Endodermal cell (in vitro differentiated cells): Measurements from ENCODE around the gene GOLPH3. TPM values are rescaled to one million over a fixed set of nuclear protein-coding genes. Genes with fewer than 3 reads are reported as not detected.
"Not testable (repeated sequence)": the region's sequence is repeated elsewhere in the genome, so short reads cannot be mapped to it uniquely, and the experiment has no call there.

Experiments used
- DNase-seq: peaks from one replicate; pipeline ENCODE4 v3.0.0-alpha.2; 2017
- H3K27ac ChIP-seq: 2 replicates; pipeline ENCODE4 v1.5.1; 2013; ENCODE audit warnings: mild to moderate bottlenecking, low read depth, low read length, moderate library complexity
- H3K27me3 ChIP-seq: 2 replicates; pipeline ENCODE4 v1.6.1; 2013; ENCODE audit warnings: mild to moderate bottlenecking, low read length, moderate library complexity; ENCODE audit not compliant: insufficient read depth, control insufficient read depth, poor library complexity, severe bottlenecking
- H3K36me3 ChIP-seq: 2 replicates; pipeline ENCODE4 v1.7.0; 2013; ENCODE audit warnings: mild to moderate bottlenecking, low read length, moderate library complexity; ENCODE audit not compliant: control insufficient read depth, insufficient read depth
- H3K4me1 ChIP-seq: one replicate; pipeline ENCODE4 v1.7.0; 2013; ENCODE audit warnings: low read length; ENCODE audit not compliant: control insufficient read depth, insufficient read depth
- H3K4me3 ChIP-seq: 2 replicates; pipeline ENCODE4 v1.5.1; 2013; ENCODE audit warnings: mild to moderate bottlenecking, low read length, moderate library complexity
- H3K9ac ChIP-seq: 2 replicates; pipeline ENCODE4 v1.6.1; 2013; ENCODE audit warnings: mild to moderate bottlenecking, low read length, moderate library complexity; ENCODE audit not compliant: poor library complexity, severe bottlenecking; ENCODE audit errors: extremely low read depth
- H3K9me3 ChIP-seq: 2 replicates; pipeline ENCODE4 v1.6.1; 2013; ENCODE audit warnings: mild to moderate bottlenecking, low read length, moderate library complexity; ENCODE audit not compliant: control insufficient read depth
- H3K27ac Mint-ChIP-seq: 2 replicates; pipeline ENCODE4 v1.8.0; 2020; ENCODE audit warnings: mixed read lengths
- H3K27me3 Mint-ChIP-seq: 2 replicates; pipeline ENCODE4 v1.8.0; 2021; ENCODE audit warnings: mild to moderate bottlenecking, mixed read lengths; ENCODE audit not compliant: insufficient read depth
- H3K36me3 Mint-ChIP-seq: 2 replicates; pipeline ENCODE4 v1.8.0; 2020; ENCODE audit warnings: low read depth, mixed read lengths
- H3K4me1 Mint-ChIP-seq: 2 replicates; pipeline ENCODE4 v1.8.0; 2020; ENCODE audit warnings: mixed read lengths
- H3K4me3 Mint-ChIP-seq: 2 replicates; pipeline ENCODE4 v1.8.0; 2020; ENCODE audit warnings: mild to moderate bottlenecking, moderate library complexity, mixed read lengths
- H3K9me3 Mint-ChIP-seq: 2 replicates; pipeline ENCODE4 v1.8.0; 2020; ENCODE audit warnings: mild to moderate bottlenecking, mixed read lengths
- WGBS, 2 experiments: methylation state at CpG; one replicate each; pipeline versions ENCODE4 v1.1.5 to v1.1.7; 2013; ENCODE audit warnings: missing lambda C conversion rate in 2 of 2, mixed read lengths in 1 of 2; ENCODE audit not compliant: insufficient coverage in 1 of 2, insufficient read length in 1 of 2; 5-methylcytosine and 5-hydroxymethylcytosine counted together
- total RNA-seq, 2 donors: library from RNA; stranded (reverse); fragmentation: NEBNext Ultra II Directional in 1 of 2; extraction: Animal tissue kit (Norgen Biotek cat#: 25700) in 1 of 2; gene quantifications; 2 replicates in 1 of 2; 3 replicates in 1 of 2; pipeline ENCODE4 v1.2.1, GENCODE V29; 2021
- TF ChIP-seq, protein P1 (sequence below): fragments of 200-600 bp; sonication (generic); conservative IDR thresholded peaks from 2 replicates; pipeline ENCODE4 v1.5.0; 2021; ENCODE audit warnings: antibody characterized with exemption, mild to moderate bottlenecking

GOLPH3 gene
- total RNA-seq, 2 donors from 2014 or later = 89.4 to 90.7 TPM

DNA sequence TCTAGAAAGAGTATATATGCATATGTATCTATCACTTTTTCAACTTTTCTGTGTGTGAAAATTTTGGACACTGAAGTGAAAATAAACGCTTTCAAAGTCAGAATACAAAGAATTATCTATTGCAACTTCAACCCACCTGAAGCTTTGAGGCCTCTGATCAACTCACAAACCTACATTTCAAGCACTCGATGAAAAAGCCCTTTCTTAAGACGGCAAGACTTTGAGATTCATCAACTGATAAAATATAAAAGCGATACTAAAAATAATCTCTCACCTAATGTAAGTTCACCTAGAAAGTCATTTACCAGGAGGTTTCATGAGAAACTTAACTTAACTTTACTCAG is 1.2 kb downstream of the GOLPH3 start:
- H3K36me3 Mint-ChIP-seq = peaks cover 38% of the 10 kb centered on the region
- peak overlapping the region; percentile 99 for H3K27ac ChIP-seq
- H3K4me1 Mint-ChIP-seq = peaks cover 15% of the 10 kb centered on the region
- no peak for DNase-seq
- H3K4me1 ChIP-seq = peaks cover 4% of the 10 kb centered on the region
- H3K27ac Mint-ChIP-seq = peak overlapping the region; percentile 95
- H3K27me3 Mint-ChIP-seq = no peaks in the 10 kb centered on the region
- H3K36me3 ChIP-seq = peaks cover 41% of the 10 kb centered on the region
- 0 to 1% methylated on average over 4 of the region's 4 CpGs for WGBS, 2 experiments
- no peaks in the 10 kb centered on the region for H3K27me3 ChIP-seq
- H3K9ac ChIP-seq = peak overlapping the region; percentile 96
- H3K4me3 ChIP-seq = peak overlapping the region; percentile 94
- H3K9me3 ChIP-seq = no peaks in the 10 kb centered on the region
- no peaks in the 10 kb centered on the region for H3K9me3 Mint-ChIP-seq
- H3K4me3 Mint-ChIP-seq = peak overlapping the region; percentile 91
- TF ChIP-seq, protein P1, sequence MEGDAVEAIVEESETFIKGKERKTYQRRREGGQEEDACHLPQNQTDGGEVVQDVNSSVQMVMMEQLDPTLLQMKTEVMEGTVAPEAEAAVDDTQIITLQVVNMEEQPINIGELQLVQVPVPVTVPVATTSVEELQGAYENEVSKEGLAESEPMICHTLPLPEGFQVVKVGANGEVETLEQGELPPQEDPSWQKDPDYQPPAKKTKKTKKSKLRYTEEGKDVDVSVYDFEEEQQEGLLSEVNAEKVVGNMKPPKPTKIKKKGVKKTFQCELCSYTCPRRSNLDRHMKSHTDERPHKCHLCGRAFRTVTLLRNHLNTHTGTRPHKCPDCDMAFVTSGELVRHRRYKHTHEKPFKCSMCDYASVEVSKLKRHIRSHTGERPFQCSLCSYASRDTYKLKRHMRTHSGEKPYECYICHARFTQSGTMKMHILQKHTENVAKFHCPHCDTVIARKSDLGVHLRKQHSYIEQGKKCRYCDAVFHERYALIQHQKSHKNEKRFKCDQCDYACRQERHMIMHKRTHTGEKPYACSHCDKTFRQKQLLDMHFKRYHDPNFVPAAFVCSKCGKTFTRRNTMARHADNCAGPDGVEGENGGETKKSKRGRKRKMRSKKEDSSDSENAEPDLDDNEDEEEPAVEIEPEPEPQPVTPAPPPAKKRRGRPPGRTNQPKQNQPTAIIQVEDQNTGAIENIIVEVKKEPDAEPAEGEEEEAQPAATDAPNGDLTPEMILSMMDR = no peak

DNA sequence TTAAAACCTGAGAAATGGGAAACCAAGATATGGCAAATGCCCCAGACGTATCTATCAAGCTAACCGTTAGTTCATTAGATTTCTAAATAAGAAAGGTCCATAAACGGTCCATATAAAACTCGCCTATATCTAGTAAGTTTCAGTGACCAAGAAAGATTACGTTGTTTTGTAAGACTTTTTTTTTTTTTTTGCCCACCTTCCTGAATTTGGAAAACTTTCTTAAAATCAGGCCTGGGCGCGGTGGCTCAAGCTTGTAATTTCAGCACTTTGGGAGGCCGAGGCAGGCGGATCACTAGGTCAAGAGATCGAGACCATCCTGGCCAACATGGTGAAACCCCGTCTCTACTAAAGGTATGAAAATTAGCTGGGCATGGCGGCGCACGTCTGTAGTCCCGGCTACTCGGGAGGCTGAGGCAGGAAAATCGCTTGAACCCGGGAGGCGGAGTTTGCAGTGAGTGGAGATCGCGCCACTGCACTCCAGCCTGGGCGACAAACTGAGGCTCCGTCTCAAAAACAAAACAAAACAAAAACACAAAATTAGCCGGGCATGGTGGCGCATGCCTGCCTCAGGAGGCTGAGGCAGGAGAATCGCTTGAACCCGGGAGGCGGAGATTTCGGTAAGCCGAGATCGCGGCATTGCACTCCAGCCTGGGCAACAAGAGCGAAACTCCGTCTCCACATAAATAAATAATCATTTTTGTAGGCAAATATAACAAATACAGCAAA is 1.8 kb downstream of the GOLPH3 start:
- Mint-ChIP-seq H3K4me3 (peak overlapping the region; percentile 91), H3K36me3 (peaks cover 43% of the 10 kb centered on the region), H3K4me1 (peaks cover 15% of the 10 kb centered on the region), H3K27ac (peak overlapping the region; percentile 95)
- not testable (repeated sequence) for H3K9me3 Mint-ChIP-seq, H3K27me3 Mint-ChIP-seq, H3K4me1 ChIP-seq, H3K9me3 ChIP-seq, H3K27ac ChIP-seq, H3K27me3 ChIP-seq
- 9 to 13% methylated on average over 25 to 32 of the region's 34 CpGs for WGBS, 2 experiments
- H3K36me3 ChIP-seq = peaks cover 46% of the 10 kb centered on the region
- peak; percentile 59 for DNase-seq
- peak overlapping the region; percentile 94 for H3K4me3 ChIP-seq
- H3K9ac ChIP-seq = peak overlapping the region; percentile 96

DNA sequence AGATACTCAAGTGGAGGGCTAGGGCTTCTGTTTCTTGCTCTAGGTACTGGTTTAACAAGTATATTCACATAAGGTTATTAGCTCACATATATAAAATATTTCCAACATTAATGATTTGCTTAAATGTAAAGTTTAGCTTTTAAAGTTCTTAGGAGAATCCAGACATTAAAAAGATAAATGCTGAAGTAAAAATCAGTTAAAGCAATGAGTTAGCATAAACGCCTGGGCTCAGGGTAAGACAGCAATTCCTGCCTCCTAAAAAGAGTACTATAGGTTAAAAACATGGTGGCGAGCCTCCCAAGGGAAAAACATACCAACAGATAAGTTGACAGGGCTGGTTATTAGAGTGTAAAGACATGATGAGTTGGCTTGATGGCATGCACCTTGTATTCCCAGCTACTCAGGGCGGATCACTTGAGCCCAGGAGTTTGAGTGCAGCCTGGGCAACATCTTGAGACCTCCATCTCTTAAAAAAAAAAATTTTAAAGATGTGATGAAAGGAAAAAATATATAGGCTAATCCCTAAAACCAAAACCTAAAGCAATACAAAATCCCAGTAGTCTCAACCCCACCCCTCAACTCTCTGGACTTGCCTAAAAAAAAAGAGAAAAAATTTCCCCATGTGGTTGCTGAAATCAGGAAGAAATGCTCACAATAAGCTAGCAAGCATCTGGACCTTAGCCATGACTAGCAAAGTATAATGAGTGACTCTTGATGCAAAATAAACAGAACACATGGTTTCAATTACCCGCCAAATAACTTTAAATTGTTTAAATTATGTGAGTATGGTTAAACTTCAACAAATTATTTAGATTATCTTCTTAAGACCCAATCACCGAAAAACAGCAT is 3.6 kb downstream of the GOLPH3 start:
- TF ChIP-seq, protein P1 = no peak
- 89 to 100% methylated on average over 2 to 4 of the region's 5 CpGs for WGBS, 2 experiments
- Histone ChIP-seq H3K27me3 (no peaks in the 10 kb centered on the region), H3K9me3 (no peaks in the 10 kb centered on the region), H3K4me3 (peak overlapping the region; percentile 94), H3K4me1 (peaks cover 4% of the 10 kb centered on the region), H3K9ac (no peak overlapping the region), H3K27ac (no peak overlapping the region), H3K36me3 (peaks cover 64% of the 10 kb centered on the region)
- H3K9me3 Mint-ChIP-seq = no peaks in the 10 kb centered on the region
- H3K27me3 Mint-ChIP-seq = no peaks in the 10 kb centered on the region
- H3K4me1 Mint-ChIP-seq = peaks cover 18% of the 10 kb centered on the region
- DNase-seq = no peak
- peak overlapping the region; percentile 31 for H3K4me3 Mint-ChIP-seq
- H3K27ac Mint-ChIP-seq = no peak overlapping the region
- peaks cover 51% of the 10 kb centered on the region for H3K36me3 Mint-ChIP-seq
